Suprapubic skin (tissue), 4 donors: ENCODE measurements around the gene BRD2.

ENCODE experiments used
- CTCF ChIP-seq, 2 donors: fragments of 200-600 bp in 1 of 2; fragments of 450-650 bp in 1 of 2; sonication (generic) in 1 of 2; IDR thresholded peaks; one replicate each; pipeline ENCODE4 v1.5.1; 2016 to 2019; ENCODE audit warnings: antibody characterized with exemption in 2 of 2, mild to moderate bottlenecking in 1 of 2, moderate library complexity in 1 of 2
- EP300 ChIP-seq: sonication (generic); formaldehyde crosslinking; IDR thresholded peaks from one replicate; pipeline ENCODE4 v1.6.1; 2017; ENCODE audit warnings: antibody characterized with exemption
- POLR2A ChIP-seq, 2 donors: fragments of 450-650 bp; IDR thresholded peaks; one replicate each; pipeline ENCODE4 v1.6.1; 2017; ENCODE audit warnings: antibody characterized with exemption in 2 of 2, mild to moderate bottlenecking in 2 of 2, moderate library complexity in 2 of 2
- POLR2AphosphoS5 ChIP-seq, 3 donors: sonication (generic); formaldehyde crosslinking; IDR thresholded peaks; one replicate each; pipeline ENCODE4 v1.6.1; 2017; ENCODE audit warnings: antibody characterized with exemption in 3 of 3

DNA sequence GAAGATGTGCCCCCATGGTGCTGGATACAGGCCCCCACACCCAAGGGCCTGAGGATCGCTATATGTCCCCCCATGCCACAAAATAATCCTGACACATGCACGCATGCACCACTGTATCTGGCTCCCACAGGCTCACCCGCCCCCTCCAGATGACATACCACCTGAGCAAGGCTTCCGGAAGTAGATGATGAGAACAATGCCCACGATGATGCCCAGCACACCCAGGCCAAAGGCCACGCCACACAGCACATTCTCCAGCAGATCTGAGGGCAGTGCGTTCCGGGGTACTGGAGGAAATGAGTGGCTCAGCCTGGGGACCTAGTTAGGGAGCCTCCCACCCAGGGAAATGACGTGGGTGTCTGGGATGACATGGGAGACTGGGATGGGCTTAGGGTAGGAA, 19.3 kb upstream of the BRD2 start:
- no peak for TF ChIP-seq POLR2A (IDR thresholded peaks at IDR 0.05)
- TF ChIP-seq POLR2AphosphoS5 (IDR thresholded peaks at IDR 0.05), result no peak
- no peak for TF ChIP-seq CTCF (IDR thresholded peaks at IDR 0.05)
- TF ChIP-seq EP300, result no peak
